GM12878 (cell line): ENCODE data around the gene ICAM4. TPM values are rescaled to one million over a fixed set of nuclear protein-coding genes. Genes with fewer than 3 reads are reported as not detected.

Experiments used
- ATAC-seq: fragments of 200-7000 bp; cut with Tn5 transposase; 3 replicates; pipeline ENCODE4 v1.9.1; 2020; ENCODE audit warnings: mild to moderate bottlenecking, moderate library complexity
- BruUV-seq: library from RNA; stranded (reverse); fragments of 400-500 nt; replicated peaks from 2 replicates; lab custom pipeline; 2021; lab: Mats Ljungman, UMichigan
- CTCF ChIA-PET: fragments of 300-600 bp; sonication (Branson Sonifier 250); formaldehyde crosslinking; extraction: SDS; loops from one replicate; lab custom pipeline; 2021; ENCODE audit warnings: inconsistent platforms; lab: Yijun Ruan, JAX
- POLR2A ChIA-PET: fragments of 350-600 bp; formaldehyde crosslinking; extraction: SDS; loops from one replicate; lab custom pipeline; 2021; ENCODE audit warnings: inconsistent platforms; lab: Charles Lee
- RAD21 ChIA-PET: fragments of 300-600 bp; sonication (Branson Sonifier 250); formaldehyde crosslinking; loops from one replicate; lab custom pipeline; 2023; ENCODE audit warnings: antibody characterized with exemption; ENCODE audit not compliant: unreplicated experiment; lab: Charles Lee
- SMC1A ChIA-PET: fragments of 300-600 bp; sonication (Branson Sonifier 250); formaldehyde crosslinking; loops from one replicate; lab custom pipeline; 2023; ENCODE audit not compliant: unreplicated experiment, uncharacterized antibody; lab: Charles Lee
- DNase-seq: peaks from one replicate; pipeline ENCODE4 v3.0.0-alpha.2; 2011; ENCODE audit warnings: low read depth, low spot score
- FAIRE-seq: peaks from 3 replicates; lab custom pipeline; 2011; peaks lifted over from hg19 to GRCh38; lab: Jason Lieb, UNC
- H2AFZ ChIP-seq: 2 replicates; pipeline ENCODE4 v1.6.0; 2011; ENCODE audit warnings: low read depth, low read length, control low read depth; ENCODE audit not compliant: control insufficient read depth
- H3K27ac ChIP-seq: 2 replicates; pipeline ENCODE4 v1.5.1; 2011; ENCODE audit warnings: control low read depth; ENCODE audit not compliant: control insufficient read depth, insufficient read depth
- H3K27me3 ChIP-seq, 2 experiments: replicated peaks in 1 of 2; 2 replicates each; pipeline versions ENCODE4 v1.6.0 to v1.6.1; 2011; ENCODE audit warnings: low read length in 1 of 2; ENCODE audit not compliant: control insufficient read depth in 2 of 2, insufficient read depth in 2 of 2
- H3K36me3 ChIP-seq, 2 experiments: 2 replicates each; pipeline ENCODE4 v1.5.1; 2011; ENCODE audit warnings: low read length in 1 of 2; ENCODE audit not compliant: control insufficient read depth in 2 of 2, insufficient read depth in 2 of 2
- H3K4me1 ChIP-seq: 2 replicates; pipeline ENCODE4 v1.6.1; 2011; ENCODE audit warnings: mild to moderate bottlenecking, low read length, moderate library complexity, mixed read lengths; ENCODE audit not compliant: control insufficient read depth, insufficient read depth
- H3K4me2 ChIP-seq: 2 replicates; pipeline ENCODE4 v1.6.0; 2011; ENCODE audit warnings: control low read depth; ENCODE audit not compliant: control insufficient read depth, insufficient read depth
- H3K4me3 ChIP-seq: fragments of 200-600 bp; sonication (generic); 2 replicates; pipeline ENCODE4 v1.5.1; 2016
- H3K79me2 ChIP-seq: 2 replicates; pipeline ENCODE4 v1.6.0; 2011; ENCODE audit warnings: low read length; ENCODE audit not compliant: control insufficient read depth, insufficient read depth
- H3K9ac ChIP-seq: 2 replicates; pipeline ENCODE4 v1.8.0; 2011; ENCODE audit warnings: low read length, control low read depth, mixed read lengths; ENCODE audit not compliant: control insufficient read depth, insufficient read depth
- H3K9me3 ChIP-seq: replicated peaks from 3 replicates; pipeline ENCODE4 v1.5.1; 2011; ENCODE audit warnings: mild to moderate bottlenecking, low read length; ENCODE audit not compliant: control insufficient read depth, insufficient read depth
- H4K20me1 ChIP-seq: 2 replicates; pipeline ENCODE4 v1.6.0; 2011; ENCODE audit not compliant: control insufficient read depth, insufficient read depth
- BHLHE40 ChIP-seq, 2 experiments: fragments of 450-650 bp in 1 of 2; IDR thresholded peaks; 2 replicates each; pipeline ENCODE4 v1.6.1; 2011 to 2017; ENCODE audit warnings: low read depth in 2 of 2, borderline replicate concordance in 1 of 2, improper control_type of control experiment in 1 of 2, low read length in 1 of 2, mild to moderate bottlenecking in 1 of 2
- EZH2 ChIP-seq: IDR thresholded peaks from 2 replicates; pipeline ENCODE4 v1.6.1; 2012; ENCODE audit warnings: low read depth, mild to moderate bottlenecking, control low read depth, inconsistent platforms, low read length, borderline replicate concordance; ENCODE audit not compliant: control insufficient read depth
- IKZF1 ChIP-seq: fragments of 450-650 bp; conservative IDR thresholded peaks from 2 replicates; pipeline ENCODE4 v1.6.1; 2017; ENCODE audit warnings: antibody characterized with exemption, mild to moderate bottlenecking
- IKZF2 ChIP-seq, 2 experiments: fragments of 450-650 bp; IDR thresholded peaks; 2 replicates each; pipeline ENCODE4 v1.6.1; 2017; ENCODE audit warnings: mild to moderate bottlenecking in 2 of 2, moderate library complexity in 2 of 2
- POLR2A ChIP-seq: IDR thresholded peaks from 2 replicates; pipeline ENCODE4 v1.6.1; 2011; ENCODE audit warnings: low read depth, mild to moderate bottlenecking, low read length
- ZNF24 ChIP-seq: fragments of 450-650 bp; IDR thresholded peaks from 2 replicates; pipeline ENCODE4 v1.6.1; 2017; ENCODE audit warnings: antibody characterized with exemption, mild to moderate bottlenecking
- ZZZ3 ChIP-seq: IDR thresholded peaks from 2 replicates; pipeline ENCODE4 v1.6.1; 2011; ENCODE audit warnings: low read depth; ENCODE audit not compliant: control insufficient read depth, insufficient read length
- WGBS: methylation state at CpG from one replicate; pipeline ENCODE4 v1.1.6; 2016; ENCODE audit warnings: low lambda C conversion rate; ENCODE audit not compliant: insufficient replicate concordance, insufficient coverage; ENCODE audit errors: missing lambda C conversion rate; 5-methylcytosine and 5-hydroxymethylcytosine counted together
- in situ Hi-C: fragments of 300-500 bp; cut with MboI; formaldehyde crosslinking; loops from 9 replicates; pipeline ENCODE4 v1.14.3; 2018; ENCODE audit warnings: mixed read lengths
- intact Hi-C: fragments of 100-400 bp; cut with micrococcal nuclease; formaldehyde crosslinking; loops from one replicate; pipeline ENCODE4 v1.14.2; 2022; ENCODE audit not compliant: unreplicated experiment
- polyA plus RNA-seq, 11 experiments: library from polyadenylated mRNA; depleted of rRNA in 4 of 11; unstranded in 6 of 11; stranded (reverse) in 5 of 11; fragments of >200 nt; fragmentation: Nextera tagmentation in 4 of 11; fragmentation: Illumina TruSeq in 1 of 11; extraction: Ambion mirVana in 4 of 11; extraction: Trizol in 1 of 11; gene quantifications; 1 replicate in 1 of 11; 2 replicates in 10 of 11; pipeline versions ENCODE4 v1.2.1 to v1.2.3, GENCODE V29; 2011 to 2016; ENCODE audit warnings: inconsistent platforms in 2 of 11, missing spikeins in 2 of 11, low read depth in 1 of 11
- total RNA-seq, 4 experiments: library from RNA; depleted of rRNA in 3 of 4; stranded (reverse); fragments of >200 nt in 3 of 4; fragmentation: Illumina TruSeq in 1 of 4; extraction: Trizol in 1 of 4; gene quantifications; 2 replicates each; pipeline versions ENCODE4 v1.2.1 to v1.2.3, GENCODE V29; 2013 to 2021

Gene ICAM4
- total and polyA plus RNA-seq, 10 of the 15 experiments (the other 5 are each of a cell fraction or from before 2014, with no cell fraction given) = 0.31 to 5.1 (median 1.7) TPM

GRCh38 chr19:10258080-10258710 is 28.6 kb upstream of the ICAM4 start:
- ChIA-PET CTCF (interaction anchor here (0.6 to 5.2 kb wide), 29 partner anchors 8 to 353 kb away, joined by 3 to 186 read pairs (median 6); partner anchors contain the start of genes CDC37, ICAM1, ICAM4 and ICAM5), SMC1A (interaction anchor here (0.5 to 5.6 kb wide), 15 partner anchors 12 to 1488 kb away, joined by 3 to 83 read pairs (median 3); partner anchors contain the start of genes CDC37, ICAM1, ICAM5 and TYK2), POLR2A (interaction anchor here (0.5 to 3.8 kb wide), 7 partner anchors 11 to 401 kb away, joined by 3 to 32 read pairs (median 4); partner anchors contain the start of gene ICAM1), RAD21 (interaction anchor here (0.5 to 7.2 kb wide), 20 partner anchors 8 to 326 kb away, joined by 3 to 107 read pairs (median 4); partner anchors contain the start of genes CDC37, DNMT1, ICAM1 and ICAM5)
- no peak overlapping the region for H3K9ac ChIP-seq
- DNase-seq (no peak), ATAC-seq (no peak), FAIRE-seq (no peak)
- H3K79me2 ChIP-seq = peaks cover 10% of the 10 kb centered on the region
- no peaks in the 10 kb centered on the region for H3K27me3 ChIP-seq
- intact Hi-C loops (no loop called here), in situ Hi-C loops (loop anchor here (5.0 kb wide), 1 partner anchor 321 kb away; the partner anchor contains the start of gene OLFM2)
- 95% methylated on average over 18 of the region's 18 CpGs for WGBS
- H3K9me3 ChIP-seq = no peaks in the 10 kb centered on the region; the same call in 2 of the 3 replicates
- H3K27ac ChIP-seq = no peak overlapping the region
- no peak overlapping the region for H3K4me3 ChIP-seq
- no peak overlapping the region for H3K4me2 ChIP-seq
- H3K36me3 ChIP-seq = peaks cover 22 to 23% of the 10 kb centered on the region in 2 experiments; a peak in 3 of 4 replicates
- no peaks in the 10 kb centered on the region for H4K20me1 ChIP-seq
- TF ChIP-seq IKZF2 (IDR thresholded peaks at IDR 0.05) = no peak
- peak; percentile 38; the same call in 1 of the 2 replicates for TF ChIP-seq POLR2A
- TF ChIP-seq ZZZ3 = no peak
- no peak for TF ChIP-seq BHLHE40 (IDR thresholded peaks at IDR 0.05; ENCODE audit: borderline replicate concordance in 1 of 2, low read depth in 2 of 2, low read length in 1 of 2)
- TF ChIP-seq ZNF24 = no peak
- TF ChIP-seq EZH2 = no peak
- TF ChIP-seq IKZF1 = no peak
- BruUV-seq = no TSS peak
- H2AFZ ChIP-seq = no peak overlapping the region
- peaks cover 11% of the 10 kb centered on the region for H3K4me1 ChIP-seq
